ENCODE measurements around the gene APC.

APC gene

GRCh38 chr5:112724901-112725300 is 12.8 kb upstream of the APC start:
- Histone ChIP-seq H3K36me3 (ENCODE audit: control insufficient read depth in 2 of 2, insufficient read depth in 1 of 2, low read length in 2 of 2) (no peaks in the 10 kb centered on the region), H3K9me3 (ENCODE audit: control insufficient read depth, insufficient read depth, low read depth, low read length) (no peaks in the 10 kb centered on the region), H3K4me1 (ENCODE audit: control insufficient read depth, insufficient read depth, low read length) (no peaks in the 10 kb centered on the region), H3K27ac (ENCODE audit: extremely low read depth, low read depth, low read length) (no peak overlapping the region), H3K4me3 (ENCODE audit: low read depth, low read length) (no peak overlapping the region)
- TF ChIP-seq PRDM10 (tag by site-specific recombination; IDR thresholded peaks at IDR 0.05) (0 out of 2 replicates have a peak, but pooled peaks have one; percentile 37), ZNF639 (tag by site-specific recombination; IDR thresholded peaks at IDR 0.05) (no peak), ZNF654 (tag by site-specific recombination; IDR thresholded peaks at IDR 0.05; ENCODE audit: low read depth) (no peak), WT1 (tag by site-specific recombination; IDR thresholded peaks at IDR 0.05) (no peak), ZNF174 (tag by site-specific recombination; IDR thresholded peaks at IDR 0.05) (no peak), MEIS1 (CRISPR knock-in tag; IDR thresholded peaks at IDR 0.05; ENCODE audit: borderline replicate concordance) (no peak)
- ChIA-PET CTCF (interaction anchor here (1.1 to 1.5 kb wide), 2 partner anchors 32 to 33 kb away, joined by 3 to 5 read pairs; no protein-coding TSS in a partner anchor), POLR2A (interaction anchor here (1.1 kb wide), 1 partner anchor 13 kb away, joined by 3 read pairs; the partner anchor contains the start of gene APC)

DNA sequence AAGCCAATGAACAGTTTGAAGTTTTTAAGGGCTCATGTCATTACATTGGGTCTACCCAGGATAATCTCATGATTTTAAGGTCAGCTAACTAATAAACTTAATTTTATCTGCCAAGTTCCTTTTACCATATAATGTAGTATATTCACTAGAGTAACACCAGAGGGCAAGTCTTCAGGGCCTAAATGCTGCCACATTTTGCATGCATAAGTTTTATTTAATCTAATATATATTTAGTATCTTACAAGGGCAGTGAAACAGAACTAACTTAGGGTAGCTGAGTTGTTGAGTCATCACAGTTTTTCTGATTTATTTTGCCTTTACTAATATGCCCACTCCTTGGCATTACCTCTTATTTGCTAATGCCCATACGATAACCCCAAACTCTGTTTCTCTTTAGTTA is 8.1 kb upstream of the APC start:
- ChIA-PET CTCF (interaction anchor here (1.0 kb wide), 1 partner anchor 179 kb away, joined by 4 read pairs; no protein-coding TSS in a partner anchor), POLR2A (no interaction called here)
- H3K4me1 ChIP-seq (ENCODE audit: control insufficient read depth, insufficient read depth, low read length) = peaks cover 6% of the 10 kb centered on the region
- TF ChIP-seq ZNF221 (tag by site-specific recombination; IDR thresholded peaks at IDR 0.05; ENCODE audit: borderline replicate concordance) (no peak), ZNF354C (tag by site-specific recombination; IDR thresholded peaks at IDR 0.05; ENCODE audit: borderline replicate concordance, low read depth) (no peak), ZNF175 (tag by site-specific recombination; IDR thresholded peaks at IDR 0.05) (no peak), ZNF366 (tag by site-specific recombination; conservative IDR thresholded peaks at IDR 0.05) (no peak), GLI2 (tag by site-specific recombination; IDR thresholded peaks at IDR 0.05; ENCODE audit: borderline replicate concordance, low read depth) (no peak), ZNF416 (tag by site-specific recombination; IDR thresholded peaks at IDR 0.05) (no peak), SALL2 (tag by site-specific recombination; IDR thresholded peaks at IDR 0.05; ENCODE audit: borderline replicate concordance) (no peak), ZNF707 (tag by site-specific recombination; IDR thresholded peaks at IDR 0.05) (no peak)
- no peaks in the 10 kb centered on the region for H3K9me3 ChIP-seq (ENCODE audit: control insufficient read depth, insufficient read depth, low read depth, low read length)
- H3K36me3 ChIP-seq (ENCODE audit: control insufficient read depth in 2 of 2, insufficient read depth in 1 of 2, low read length in 2 of 2) = no peaks in the 10 kb centered on the region
- no peak overlapping the region for H3K27ac ChIP-seq (ENCODE audit: extremely low read depth, low read depth, low read length)
- H3K4me3 ChIP-seq (ENCODE audit: low read depth, low read length) = no peak overlapping the region

- ChIA-PET POLR2A (no interaction called here), CTCF (interaction anchor here (0.6 to 0.9 kb wide), 2 partner anchors 11 to 308 kb away, joined by 3 read pairs; no protein-coding TSS in a partner anchor)
- H3K4me1 ChIP-seq (ENCODE audit: control insufficient read depth, insufficient read depth, low read length) = peaks cover 6% of the 10 kb centered on the region
- no peak for TF ChIP-seq HOXA7 (CRISPR knock-in tag; IDR thresholded peaks at IDR 0.05; ENCODE audit: borderline replicate concordance)
- TF ChIP-seq TSHZ1 (tag by site-specific recombination; IDR thresholded peaks at IDR 0.05; ENCODE audit: borderline replicate concordance) = no peak
- no peak for TF ChIP-seq ZNF600 (tag by site-specific recombination; IDR thresholded peaks at IDR 0.05)
- no peak for TF ChIP-seq TCF7L2 (IDR thresholded peaks at IDR 0.05; ENCODE audit: borderline replicate concordance, low read depth, low read length)
- no peak for TF ChIP-seq IKZF3 (tag by site-specific recombination; IDR thresholded peaks at IDR 0.05)
- TF ChIP-seq MYNN (tag by site-specific recombination; IDR thresholded peaks at IDR 0.05; ENCODE audit: borderline replicate concordance) = no peak
- TF ChIP-seq ZNF658 (tag by site-specific recombination; IDR thresholded peaks at IDR 0.05) = no peak
- H3K9me3 ChIP-seq (ENCODE audit: control insufficient read depth, insufficient read depth, low read depth, low read length) = no peaks in the 10 kb centered on the region
- no peak overlapping the region for H3K4me3 ChIP-seq (ENCODE audit: low read depth, low read length)
- H3K27ac ChIP-seq (ENCODE audit: extremely low read depth, low read depth, low read length) = no peak overlapping the region
- no peaks in the 10 kb centered on the region for H3K36me3 ChIP-seq (ENCODE audit: control insufficient read depth in 2 of 2, insufficient read depth in 1 of 2, low read length in 2 of 2)
These were observed 5.6 kb upstream of the APC start for GRCh38 chr5:112732131-112732530.
